Urothelium cell line (cell line): ENCODE data around the gene ZNF683.
"Not testable (repeated sequence)": the region's sequence is repeated elsewhere in the genome, so short reads cannot be mapped to it uniquely, and the experiment has no call there.

ENCODE experiments used
- DNase-seq: peaks from one replicate; pipeline ENCODE4 v3.0.0; 2011; ENCODE audit warnings: low spot score, mixed read lengths
- FAIRE-seq: peaks from 2 replicates; lab custom pipeline; 2011; peaks lifted over from hg19 to GRCh38; lab: Jason Lieb, UNC

Gene ZNF683

DNA sequence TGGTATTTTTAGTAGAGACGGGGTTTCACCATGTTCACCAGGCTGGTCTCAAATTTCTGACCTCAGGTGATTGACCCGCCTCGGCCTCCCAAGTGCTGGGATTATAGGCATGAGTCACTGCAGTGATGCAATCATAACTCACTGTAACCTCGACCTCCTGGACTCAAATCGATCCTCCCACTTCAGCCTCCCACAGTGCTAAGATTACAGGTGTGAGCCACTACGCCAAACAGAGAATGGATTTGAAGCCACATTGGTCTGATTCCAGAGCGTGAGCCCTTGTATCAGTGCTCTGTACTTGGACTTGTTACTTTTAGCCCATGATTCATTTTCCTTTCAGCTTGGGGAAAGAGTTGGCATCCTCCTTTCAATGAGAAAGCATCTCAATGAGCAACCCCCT lies 14.9 kb upstream of the ZNF683 start:
- FAIRE-seq (no peak), DNase-seq (no peak)

DNA sequence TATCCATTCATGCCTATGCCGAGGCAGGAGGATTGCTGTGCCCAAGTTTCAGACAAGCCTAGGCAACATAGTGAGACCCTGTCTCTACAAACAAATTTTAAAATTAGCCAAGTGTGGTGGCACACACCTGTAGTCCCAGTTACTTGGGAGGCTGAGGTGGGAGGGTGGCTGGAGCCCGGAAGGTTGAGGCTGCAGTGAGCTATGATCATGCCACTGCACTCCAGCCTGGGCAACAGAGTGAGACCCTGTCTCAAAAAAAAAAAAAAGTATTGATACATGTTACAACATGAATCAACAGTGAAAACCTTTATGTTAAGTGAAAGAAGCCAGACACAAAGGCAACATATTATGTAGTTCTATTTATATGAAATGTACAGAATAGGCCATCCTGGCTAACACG lies 12.5 kb upstream of the ZNF683 start:
- FAIRE-seq, result not testable (repeated sequence)

DNA sequence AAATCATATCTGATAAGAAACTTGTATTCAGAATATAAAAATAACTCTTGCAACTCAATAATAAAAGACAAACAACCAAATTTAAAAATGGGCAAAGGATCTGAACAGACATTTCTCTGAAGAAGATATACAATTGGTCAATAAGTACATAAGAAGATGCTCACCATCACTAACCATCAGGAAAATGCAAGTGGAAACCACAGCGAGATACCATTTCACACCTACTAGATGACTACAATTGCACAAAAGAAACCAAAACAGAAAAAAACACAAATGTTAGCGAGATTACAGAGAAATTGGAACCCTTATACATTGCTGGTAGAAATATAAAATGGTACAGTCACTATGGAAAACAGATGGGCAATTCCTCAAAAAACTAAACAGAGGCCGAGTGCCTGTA lies 11.5 kb upstream of the ZNF683 start:
- no peak for FAIRE-seq
- DNase-seq, result no peak

More for the DNA sequence above, 12.5 kb upstream of the ZNF683 start:
- DNase-seq, result not testable (repeated sequence)

DNA sequence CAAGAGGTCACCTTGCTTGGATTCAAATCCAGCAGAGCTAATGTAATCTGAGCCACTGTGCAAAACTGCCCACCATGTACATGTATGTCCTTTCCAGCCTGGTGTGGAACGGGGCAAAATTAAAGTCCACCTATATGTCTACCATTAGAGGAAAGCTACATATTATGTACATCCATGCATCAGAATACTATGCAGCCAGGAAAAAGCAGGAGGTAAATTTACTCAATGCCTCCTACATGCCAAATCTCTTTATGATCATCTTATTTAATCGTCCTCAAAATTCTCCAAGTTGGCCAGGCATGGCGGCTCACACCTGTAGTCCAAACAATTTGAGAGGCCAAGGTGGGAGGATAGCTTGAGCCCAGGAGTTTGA lies 6.3 kb upstream of the ZNF683 start:
- DNase-seq, result no peak

DNA sequence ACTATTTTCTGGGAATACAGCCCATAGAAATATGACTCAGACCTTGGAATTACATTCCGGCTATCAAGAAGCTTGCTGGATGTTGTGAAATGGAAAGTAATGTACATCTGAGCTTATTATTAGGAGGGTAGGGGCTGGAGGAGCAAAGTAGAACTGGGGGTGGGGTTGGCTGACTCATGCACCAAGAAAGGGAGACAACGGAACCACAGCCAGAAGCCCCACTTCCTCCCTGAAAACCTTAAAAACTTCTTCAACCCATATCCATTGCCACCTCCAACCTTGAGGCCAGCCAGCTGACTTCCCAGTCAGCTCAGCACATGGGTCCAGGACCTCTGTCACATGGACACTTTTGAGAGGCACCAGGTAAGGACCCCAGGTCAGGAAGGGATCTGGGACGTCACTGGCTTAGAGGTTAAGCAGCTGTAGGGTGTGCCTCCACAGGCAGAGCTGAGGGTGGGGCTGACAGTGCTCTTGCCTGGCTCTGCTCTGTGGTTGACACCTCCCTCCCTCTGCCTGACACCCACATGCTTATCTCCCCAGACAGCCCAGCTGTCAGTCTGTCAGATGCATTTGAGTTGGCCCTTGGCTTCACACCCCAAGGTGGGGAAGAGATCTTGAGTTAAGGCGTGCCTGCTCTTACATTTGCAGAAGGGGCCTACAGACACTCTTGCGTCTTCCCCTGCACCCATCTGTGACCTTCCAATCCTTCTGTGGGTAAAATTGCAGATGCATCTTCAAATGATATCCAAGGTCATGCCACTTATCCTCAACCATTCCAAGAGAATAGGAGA lies 5.7 kb upstream of the ZNF683 start:
- DNase-seq (peak; percentile 78), FAIRE-seq (no peak)

More for the DNA sequence above, 6.3 kb upstream of the ZNF683 start:
- FAIRE-seq, result no peak

DNA sequence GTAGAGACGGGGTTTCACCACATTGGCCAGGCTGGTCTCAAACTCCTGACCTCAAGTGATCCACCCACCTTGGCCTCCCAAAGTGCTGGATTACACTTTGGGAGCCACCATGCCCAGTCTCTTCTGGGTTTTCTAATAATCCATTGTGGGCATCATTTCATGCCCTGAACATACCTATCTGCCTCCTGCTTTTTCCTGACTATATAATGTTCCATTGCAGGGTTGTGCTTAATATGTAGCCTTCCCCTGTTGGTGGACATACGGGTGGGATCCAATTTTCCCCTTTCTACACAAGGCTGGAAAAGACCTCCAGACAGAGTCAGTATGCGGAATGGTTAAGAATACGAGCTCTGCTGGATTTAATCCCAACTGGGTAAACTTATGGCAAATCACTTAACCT lies 3.5 kb upstream of the ZNF683 start:
- FAIRE-seq (no peak), DNase-seq (no peak)

DNA sequence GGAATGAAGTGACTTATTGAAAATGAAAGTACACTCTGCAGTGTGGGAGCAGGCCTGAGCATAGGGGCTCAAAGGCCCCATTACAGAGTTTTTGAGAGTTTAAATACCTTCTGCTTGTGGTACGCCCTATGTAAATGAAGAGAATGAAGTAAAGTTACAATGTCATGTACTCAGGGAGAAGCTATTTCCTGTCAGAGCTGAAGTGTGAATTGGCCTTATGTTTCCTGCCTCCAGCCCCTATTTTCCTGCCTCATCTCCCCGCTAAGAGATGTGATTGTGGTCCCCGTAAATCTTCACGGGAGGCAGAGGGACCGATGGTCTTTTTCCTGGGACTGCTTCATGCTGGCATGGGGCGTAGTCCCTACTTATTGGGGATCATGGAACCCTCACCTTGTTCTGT lies 2.5 kb upstream of the ZNF683 start:
- FAIRE-seq (no peak), DNase-seq (no peak)

DNA sequence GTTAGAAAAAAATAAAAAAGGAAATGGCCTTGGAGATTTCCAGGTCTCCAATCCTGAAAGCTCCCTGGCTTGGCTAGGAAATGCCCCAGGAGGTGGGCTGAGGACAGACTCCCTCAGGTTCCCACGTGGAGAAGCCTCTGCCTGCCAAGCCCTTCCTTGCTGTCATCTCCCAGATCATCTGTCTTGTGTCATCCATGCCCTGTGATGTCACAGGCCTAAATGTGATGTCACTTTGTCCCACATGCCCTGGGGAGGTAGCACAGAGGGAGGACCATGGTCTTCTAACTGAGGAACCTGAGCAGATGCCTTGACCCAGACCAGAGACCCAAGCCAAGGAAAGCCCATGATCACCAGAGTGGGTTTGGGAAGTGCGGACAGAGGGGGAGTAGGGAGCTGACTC lies 1.8 kb upstream of the ZNF683 start:
- FAIRE-seq, result not testable (repeated sequence)

DNA sequence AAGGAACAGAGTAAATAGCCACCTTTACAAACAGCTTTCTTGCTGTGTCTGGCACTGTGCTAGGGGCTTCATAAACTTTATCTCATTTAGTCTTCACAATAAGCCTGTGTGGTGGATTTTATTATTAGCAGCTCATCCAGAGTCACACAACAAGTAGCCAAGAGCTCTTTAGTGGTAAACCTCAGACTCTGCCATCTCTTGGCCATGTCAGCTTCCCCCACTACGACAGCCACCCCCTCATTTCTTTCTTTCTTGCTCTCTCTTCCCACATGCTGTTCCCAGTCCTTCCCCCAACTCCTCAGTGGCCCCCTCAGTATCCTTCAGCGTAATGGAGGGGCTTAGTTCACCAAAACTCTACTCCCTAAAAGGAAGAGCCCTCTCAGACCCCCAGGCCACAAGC lies 1.2 kb upstream of the ZNF683 start:
- DNase-seq (no peak), FAIRE-seq (no peak)

More for the DNA sequence above, 1.8 kb upstream of the ZNF683 start:
- not testable (repeated sequence) for DNase-seq

DNA sequence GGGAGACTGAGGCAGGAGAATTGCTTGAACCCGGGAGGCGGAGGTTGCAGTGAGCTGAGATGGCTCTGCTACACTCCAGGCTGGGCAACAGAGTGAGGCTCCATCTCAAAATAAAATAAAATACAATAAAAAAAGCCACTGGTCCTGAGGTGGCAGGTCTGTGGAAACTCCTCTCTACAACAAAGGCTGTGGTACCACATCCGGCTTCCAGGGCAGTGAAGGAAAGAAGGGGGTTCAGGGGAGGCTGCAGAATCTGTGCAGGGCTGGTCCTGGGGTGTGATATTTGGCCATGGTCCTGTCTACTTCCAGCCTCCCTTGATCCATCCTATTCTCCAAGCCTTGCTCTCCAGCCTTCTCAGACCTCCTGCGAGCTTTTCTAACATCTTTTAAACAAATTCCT lies 731 bp upstream of the ZNF683 start:
- DNase-seq (no peak), FAIRE-seq (no peak)

DNA sequence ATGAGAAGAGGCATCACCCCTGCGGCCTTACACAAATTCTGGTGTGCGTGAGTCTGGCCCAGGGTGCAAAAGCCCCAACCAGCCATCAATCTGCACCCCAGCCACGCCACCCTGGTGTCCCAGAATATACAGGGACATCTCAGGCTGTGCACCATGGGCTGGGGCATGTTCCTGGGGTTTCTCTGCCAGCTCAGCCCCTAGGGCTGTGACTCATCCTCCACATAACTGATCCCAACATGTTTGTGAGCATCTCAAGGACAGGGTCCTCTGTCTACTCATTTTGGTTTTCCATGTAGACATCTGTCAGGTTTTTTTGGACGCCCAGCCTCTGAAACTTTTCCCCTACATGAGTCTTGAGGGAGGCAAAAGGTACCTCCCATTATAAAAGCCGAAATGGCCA lies 511 bp downstream of the ZNF683 start:
- DNase-seq, result peak; percentile 49

DNA sequence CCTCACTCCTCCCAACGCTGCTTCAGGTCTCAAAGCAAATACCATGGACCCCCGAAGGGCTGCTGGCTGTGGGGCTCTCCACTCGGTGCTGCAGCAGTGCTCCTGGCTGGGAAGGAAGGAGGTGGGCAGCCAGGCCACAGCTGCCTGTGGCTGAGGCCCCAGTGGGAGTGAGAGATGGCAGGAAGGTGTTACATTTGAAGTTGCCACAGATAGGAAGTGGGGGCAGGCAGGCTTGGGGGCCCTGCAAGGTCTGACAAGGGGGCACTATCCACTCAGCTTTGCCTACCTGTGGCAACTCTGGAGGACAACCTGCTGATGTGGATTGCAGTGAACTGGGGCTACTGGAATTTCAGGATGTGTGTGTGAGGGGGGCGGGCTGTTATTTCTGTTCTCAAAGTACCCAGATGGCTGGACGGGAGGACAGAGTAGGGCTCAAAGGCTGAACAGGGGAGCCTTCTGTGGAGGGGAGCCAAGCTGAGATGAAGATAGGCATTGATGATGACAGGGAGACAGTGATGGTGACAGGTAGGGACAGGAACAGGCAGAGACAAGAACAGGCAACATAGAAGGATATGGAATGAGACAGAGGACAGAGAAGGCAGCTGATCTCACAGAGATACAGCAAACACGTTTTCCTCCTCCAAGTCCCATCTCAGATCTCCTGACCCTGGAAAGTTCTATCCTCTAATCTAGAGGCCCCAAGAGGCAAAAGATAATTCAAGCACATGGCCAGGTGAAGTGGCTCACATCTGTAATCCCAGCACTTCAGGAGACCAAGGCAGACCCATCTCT lies 1.8 kb downstream of the ZNF683 start:
- no peak for FAIRE-seq
- DNase-seq, result no peak

More for the DNA sequence above, 511 bp downstream of the ZNF683 start:
- no peak for FAIRE-seq

DNA sequence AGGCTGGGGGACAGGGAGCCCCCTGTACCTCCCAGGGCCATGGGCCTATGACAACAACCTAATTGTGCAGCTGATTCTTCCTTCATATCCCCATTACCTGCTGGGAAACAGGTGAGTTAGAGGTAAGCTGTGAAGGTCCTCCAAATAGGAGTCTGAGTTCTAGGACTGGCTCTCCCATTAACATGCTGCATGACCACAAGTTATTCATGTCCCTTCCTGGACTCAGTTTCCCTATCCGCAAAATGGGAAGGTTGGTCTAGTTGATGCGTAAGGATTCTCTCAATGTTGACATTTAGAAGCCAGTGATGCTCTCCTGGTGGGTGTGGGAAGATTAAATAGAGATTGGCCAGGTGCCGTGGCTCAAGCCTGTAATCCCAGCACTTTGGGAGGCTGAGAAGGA lies 4.1 kb downstream of the ZNF683 start:
- FAIRE-seq, result no peak

DNA sequence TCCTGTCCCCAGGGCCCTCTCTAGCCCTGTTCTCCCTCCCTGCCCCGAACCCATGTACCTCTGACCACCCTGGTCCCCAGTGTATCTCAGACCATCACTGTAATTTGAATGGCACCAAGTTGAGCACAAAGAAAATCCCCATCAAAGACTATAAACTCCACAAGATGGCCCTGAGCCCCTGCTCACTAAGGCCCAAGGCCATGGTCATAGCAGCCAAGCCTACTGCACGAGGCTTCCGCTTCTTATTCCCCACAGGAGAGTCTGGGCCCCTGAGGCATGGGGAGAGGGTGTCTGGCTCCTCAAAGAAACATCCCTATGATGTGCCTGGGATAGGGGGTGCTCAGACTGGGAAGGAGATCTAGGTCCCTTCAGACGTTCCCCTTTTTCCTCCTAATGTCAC lies 4.5 kb downstream of the ZNF683 start:
- FAIRE-seq, result no peak

More for the DNA sequence above, 4.1 kb downstream of the ZNF683 start:
- no peak for DNase-seq

DNA sequence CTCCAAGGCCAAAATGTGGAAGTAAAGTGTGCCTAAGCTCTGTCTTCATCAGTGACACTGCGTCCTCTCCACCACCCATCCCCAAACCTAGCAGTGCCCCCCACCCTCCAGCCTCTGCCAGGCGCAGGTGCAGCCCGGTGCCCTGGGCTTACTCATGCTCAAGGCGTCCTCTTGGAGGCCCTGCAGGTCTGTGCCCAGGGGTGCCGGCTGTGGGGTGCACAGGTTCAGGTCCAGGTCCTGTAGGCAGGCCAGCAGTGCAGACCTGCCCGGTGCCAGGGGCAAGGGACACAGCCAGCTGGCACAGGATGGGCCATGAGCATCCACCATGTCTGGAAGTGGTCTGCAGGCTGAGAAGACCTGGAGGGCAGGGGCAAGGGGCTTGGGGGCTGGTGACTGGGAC lies 5.1 kb downstream of the ZNF683 start:
- DNase-seq (no peak), FAIRE-seq (no peak)

More for the DNA sequence above, 4.5 kb downstream of the ZNF683 start:
- no peak for DNase-seq

DNA sequence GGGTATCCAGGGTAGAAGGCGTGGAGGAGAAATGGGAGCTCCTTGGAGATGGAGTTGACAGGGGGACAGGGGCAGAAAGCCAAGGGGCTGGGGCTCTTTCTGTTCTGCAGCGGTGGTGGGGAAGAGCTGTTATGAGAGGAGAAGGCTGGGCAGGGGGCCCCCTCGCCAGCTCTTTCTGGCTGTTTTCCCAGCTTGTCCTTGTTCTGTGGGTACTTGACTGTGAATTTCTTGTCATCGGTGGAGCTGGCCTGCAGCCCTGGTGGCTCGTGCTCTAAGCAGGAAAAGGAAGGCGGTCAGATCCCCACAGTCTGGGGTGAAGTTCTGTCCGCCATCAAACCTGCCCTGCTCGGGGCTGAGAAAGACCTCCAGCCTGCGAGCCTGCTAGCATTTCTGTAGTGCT lies 7.6 kb downstream of the ZNF683 start:
- FAIRE-seq, result no peak

DNA sequence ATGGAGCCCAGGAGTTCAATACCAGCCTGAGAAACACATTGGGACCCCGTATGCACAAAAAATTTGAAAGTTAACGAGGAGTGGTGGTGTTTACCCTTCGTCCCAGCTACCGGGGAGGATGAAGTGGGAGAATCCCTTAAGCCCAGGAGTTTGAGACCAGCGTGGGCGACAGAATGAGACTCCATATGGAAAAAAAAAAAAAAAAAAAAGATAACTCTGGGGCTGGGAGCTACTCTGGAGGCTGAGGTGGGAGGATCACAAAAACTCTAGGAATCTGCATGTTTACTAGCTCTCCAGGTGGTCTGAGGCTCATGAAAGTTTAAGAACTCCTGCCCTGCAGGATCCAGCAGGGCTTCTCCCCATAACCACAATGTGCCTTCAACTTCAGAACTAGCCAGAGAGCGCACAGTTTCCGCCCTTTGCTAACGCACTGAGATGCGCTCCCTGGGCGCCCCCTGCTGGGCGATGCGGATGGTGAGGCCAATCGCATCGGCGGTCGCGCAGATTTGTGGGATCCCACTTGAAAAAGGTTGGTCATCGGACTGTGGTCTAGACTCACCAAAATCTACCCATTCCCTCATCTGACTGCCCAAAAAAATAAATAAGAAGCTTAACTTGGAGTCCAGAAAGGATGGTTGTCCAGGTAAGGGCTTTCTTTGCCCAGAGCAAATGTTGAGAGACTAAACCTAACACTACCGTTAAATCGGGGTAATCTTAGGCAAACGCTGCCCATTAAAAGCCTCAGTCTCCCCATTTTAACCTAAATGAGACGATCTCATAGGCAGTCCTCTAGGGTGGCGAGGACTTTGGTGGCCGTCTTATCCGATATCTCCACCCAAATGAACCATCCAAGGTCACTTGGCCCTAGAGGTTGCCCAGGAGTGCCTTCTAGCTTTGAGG lies 8.8 kb downstream of the ZNF683 start:
- DNase-seq (peak; percentile 82), FAIRE-seq (no peak)

More for the DNA sequence above, 7.6 kb downstream of the ZNF683 start:
- DNase-seq, result no peak

DNA sequence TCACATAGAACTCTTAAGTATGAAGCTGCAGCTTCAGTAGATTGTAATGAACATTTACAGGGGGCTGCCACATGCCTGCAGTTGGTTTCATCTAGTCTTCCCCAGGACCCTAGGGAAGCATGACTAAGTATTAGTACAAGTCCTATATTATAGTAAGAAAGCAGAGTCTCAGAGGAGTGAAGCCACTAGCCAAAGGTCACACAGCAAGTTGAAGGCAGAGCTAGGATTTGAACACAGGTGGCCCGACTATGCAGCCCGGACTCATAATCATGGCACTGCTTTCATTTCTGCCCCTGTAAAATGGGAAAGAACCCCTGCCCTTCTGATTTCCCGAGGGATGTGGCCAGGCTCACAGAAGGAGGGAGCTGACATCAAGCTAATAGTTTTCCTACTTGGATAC lies 10.2 kb downstream of the ZNF683 start:
- DNase-seq, result no peak
- no peak for FAIRE-seq

DNA sequence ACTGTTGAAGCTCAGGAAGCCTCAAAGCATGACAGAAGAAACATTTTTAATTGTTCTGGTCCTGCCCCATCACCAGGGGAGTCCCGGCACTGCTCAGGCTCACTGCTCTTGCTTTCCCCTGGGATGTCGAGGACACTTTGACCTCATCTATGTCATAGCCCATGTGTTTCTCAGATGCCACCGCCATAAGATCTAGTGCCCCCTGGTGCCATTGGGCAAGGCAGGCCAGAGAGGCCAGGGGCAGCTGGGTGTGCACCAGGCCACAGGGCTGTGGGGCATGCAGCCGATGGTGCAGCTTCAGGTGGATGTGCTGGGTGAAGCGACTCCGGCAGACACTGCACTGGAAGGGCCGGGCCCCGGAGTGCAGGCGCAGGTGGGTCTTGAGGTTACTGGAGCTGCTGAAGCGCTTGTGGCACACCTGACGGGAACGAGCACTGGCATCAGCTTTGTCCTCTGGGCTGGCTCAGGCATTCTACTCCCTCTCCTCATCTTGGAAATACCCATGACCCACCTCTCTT lies 10.9 kb downstream of the ZNF683 start:
- no peak for DNase-seq
- no peak for FAIRE-seq

DNA sequence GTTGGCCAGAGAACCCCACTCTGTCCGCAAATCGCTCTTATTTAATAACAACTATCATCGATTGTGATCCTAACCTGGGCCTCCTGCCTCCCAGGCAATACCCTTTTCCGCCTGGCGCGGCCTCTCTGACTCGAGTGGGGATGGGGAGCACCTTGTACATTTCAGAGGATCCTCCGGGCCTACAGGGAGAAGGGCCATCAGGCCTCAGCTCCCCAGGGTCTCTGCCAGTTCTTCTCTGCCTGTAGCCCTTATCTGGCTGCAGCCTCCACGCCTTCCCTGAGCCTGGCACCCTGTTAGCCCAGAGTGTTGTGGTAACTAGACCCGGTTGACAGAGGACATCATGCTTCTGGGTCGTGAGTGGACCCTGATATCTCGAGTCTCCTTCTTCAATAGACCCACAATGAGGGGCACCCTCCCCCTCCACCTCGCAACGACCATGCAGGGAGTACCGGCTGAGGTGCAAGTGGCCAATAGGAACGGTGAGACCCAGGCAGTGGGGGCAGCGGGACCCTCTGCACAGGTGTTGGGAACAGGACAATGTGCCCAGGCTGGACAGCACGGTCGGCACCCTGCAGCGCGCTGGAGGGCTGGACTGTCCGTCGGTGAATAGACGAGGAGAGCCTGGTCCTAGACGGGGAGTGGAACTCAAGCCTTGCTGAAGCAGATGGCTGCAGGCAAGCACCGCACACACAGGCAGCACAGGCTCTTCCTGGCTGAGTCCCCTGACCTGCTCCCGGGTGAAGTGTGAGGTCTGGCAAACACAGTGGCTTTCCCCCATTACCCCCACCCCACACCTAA lies 11.5 kb downstream of the ZNF683 start:
- no peak for DNase-seq
- FAIRE-seq, result no peak
